ENCODE results near the gene RNGTT. TPM values are rescaled to one million over a fixed set of nuclear protein-coding genes. Genes with fewer than 3 reads are reported as not detected.
"Not testable (repeated sequence)": the region's sequence is repeated elsewhere in the genome, so short reads cannot be mapped to it uniquely, and the experiment has no call there.

RNGTT gene
- polyA plus RNA-seq, 1 donor: 9.6 TPM

GRCh38 chr6:88997327-88997726 is 33.9 kb upstream of the RNGTT start:
- Histone ChIP-seq H3K4me1 (ENCODE audit: control insufficient read depth, insufficient read depth, low read length) (no peaks in the 10 kb centered on the region), H3K9me3 (ENCODE audit: control insufficient read depth, low read depth, low read length) (no peaks in the 10 kb centered on the region), H3K27ac (ENCODE audit: low read length) (no peak overlapping the region), H3K36me3 (ENCODE audit: control insufficient read depth, insufficient read depth, low read length) (no peaks in the 10 kb centered on the region), H3K27me3 (ENCODE audit: control insufficient read depth, insufficient read depth, low read length) (no peaks in the 10 kb centered on the region), H3K4me3 (ENCODE audit: low read length) (no peak overlapping the region)
- DNase-seq: no peak
- WGBS (ENCODE audit: insufficient coverage, low lambda C conversion rate): 14% methylated on average over 1 of the region's 4 CpGs

- no CpG with 5 or more reads among the region's 1 CpG for WGBS (ENCODE audit: insufficient coverage, low lambda C conversion rate)
- H3K9me3 ChIP-seq (ENCODE audit: control insufficient read depth, low read depth, low read length): no peaks in the 10 kb centered on the region
- no peaks in the 10 kb centered on the region for H3K36me3 ChIP-seq (ENCODE audit: control insufficient read depth, insufficient read depth, low read length)
- H3K27ac ChIP-seq (ENCODE audit: low read length): no peak overlapping the region
- DNase-seq: no peak
- no peaks in the 10 kb centered on the region for H3K27me3 ChIP-seq (ENCODE audit: control insufficient read depth, insufficient read depth, low read length)
- no peaks in the 10 kb centered on the region for H3K4me1 ChIP-seq (ENCODE audit: control insufficient read depth, insufficient read depth, low read length)
- no peak overlapping the region for H3K4me3 ChIP-seq (ENCODE audit: low read length)
These were observed 29.5 kb upstream of the RNGTT start for GRCh38 chr6:88992741-88993552.

DNA sequence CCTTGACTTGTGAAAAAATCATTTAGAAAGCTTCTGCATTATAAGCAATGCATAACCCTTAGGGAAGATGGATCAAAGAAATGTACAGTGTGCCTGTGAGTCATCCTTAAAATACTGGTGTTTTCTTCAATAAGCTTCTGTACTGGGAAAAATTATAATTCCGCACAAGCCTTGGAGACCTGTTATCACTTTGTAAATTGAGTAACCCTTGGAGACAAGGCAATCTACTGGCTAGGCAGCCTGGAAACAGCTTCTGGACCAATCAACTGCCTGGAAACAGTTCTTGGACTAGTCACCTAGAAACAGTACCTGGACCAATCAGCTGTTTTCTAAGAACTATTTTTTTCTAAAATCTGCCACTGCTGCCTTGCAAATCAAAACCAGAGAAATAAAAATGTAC is 25.8 kb upstream of the RNGTT start:
- Histone ChIP-seq H3K27ac (ENCODE audit: low read length) (no peak overlapping the region), H3K27me3 (ENCODE audit: control insufficient read depth, insufficient read depth, low read length) (no peaks in the 10 kb centered on the region), H3K4me1 (ENCODE audit: control insufficient read depth, insufficient read depth, low read length) (no peaks in the 10 kb centered on the region), H3K9me3 (ENCODE audit: control insufficient read depth, low read depth, low read length) (no peaks in the 10 kb centered on the region), H3K36me3 (ENCODE audit: control insufficient read depth, insufficient read depth, low read length) (no peaks in the 10 kb centered on the region), H3K4me3 (ENCODE audit: low read length) (no peak overlapping the region)
- peak; percentile 26 to 59 for DNase-seq
- WGBS (ENCODE audit: insufficient coverage, low lambda C conversion rate): no CpG with 5 or more reads among the region's 1 CpG

- no peak for DNase-seq
- H3K27ac ChIP-seq (ENCODE audit: low read length): no peak overlapping the region
- no peaks in the 10 kb centered on the region for H3K9me3 ChIP-seq (ENCODE audit: control insufficient read depth, low read depth, low read length)
- H3K27me3 ChIP-seq (ENCODE audit: control insufficient read depth, insufficient read depth, low read length): no peaks in the 10 kb centered on the region
- WGBS (ENCODE audit: insufficient coverage, low lambda C conversion rate): no CpG with 5 or more reads among the region's 2 CpGs
- no peaks in the 10 kb centered on the region for H3K36me3 ChIP-seq (ENCODE audit: control insufficient read depth, insufficient read depth, low read length)
- H3K4me3 ChIP-seq (ENCODE audit: low read length): no peak overlapping the region
- H3K4me1 ChIP-seq (ENCODE audit: control insufficient read depth, insufficient read depth, low read length): no peaks in the 10 kb centered on the region
These were observed 24.5 kb upstream of the RNGTT start for GRCh38 chr6:88987922-88988321.

DNA sequence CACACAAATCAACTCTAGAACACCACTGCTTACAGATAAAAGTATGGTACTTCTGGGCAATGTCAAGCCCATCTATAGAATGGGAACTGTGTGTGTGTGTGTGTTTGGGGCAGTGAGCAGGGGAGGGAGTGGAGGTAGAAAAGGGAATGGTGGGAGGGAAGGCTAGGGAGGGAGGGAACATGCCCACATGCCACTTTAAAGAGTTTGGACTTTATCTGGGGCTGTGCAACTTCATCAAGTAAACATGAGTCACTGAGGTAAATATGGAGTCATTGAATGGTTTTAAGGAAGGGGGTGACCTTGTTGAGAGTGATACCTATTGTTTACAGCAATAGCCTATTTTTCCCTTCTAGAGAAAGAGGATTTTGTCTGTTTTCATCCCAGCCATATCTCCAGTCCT is 22.5 kb upstream of the RNGTT start:
- Histone ChIP-seq H3K36me3 (ENCODE audit: control insufficient read depth, insufficient read depth, low read length) (no peaks in the 10 kb centered on the region), H3K4me1 (ENCODE audit: control insufficient read depth, insufficient read depth, low read length) (no peaks in the 10 kb centered on the region), H3K27ac (ENCODE audit: low read length) (no peak overlapping the region), H3K27me3 (ENCODE audit: control insufficient read depth, insufficient read depth, low read length) (no peaks in the 10 kb centered on the region), H3K4me3 (ENCODE audit: low read length) (no peak overlapping the region), H3K9me3 (ENCODE audit: control insufficient read depth, low read depth, low read length) (no peaks in the 10 kb centered on the region)
- DNase-seq: no peak

GRCh38 chr6:88984606-88985005 is 21.2 kb upstream of the RNGTT start:
- WGBS (ENCODE audit: insufficient coverage, low lambda C conversion rate): no CpG with 5 or more reads among the region's 5 CpGs
- H3K27ac ChIP-seq (ENCODE audit: low read length): no peak overlapping the region
- H3K27me3 ChIP-seq (ENCODE audit: control insufficient read depth, insufficient read depth, low read length): no peaks in the 10 kb centered on the region
- no peaks in the 10 kb centered on the region for H3K9me3 ChIP-seq (ENCODE audit: control insufficient read depth, low read depth, low read length)
- no peaks in the 10 kb centered on the region for H3K4me1 ChIP-seq (ENCODE audit: control insufficient read depth, insufficient read depth, low read length)
- DNase-seq: no peak
- H3K4me3 ChIP-seq (ENCODE audit: low read length): no peak overlapping the region
- H3K36me3 ChIP-seq (ENCODE audit: control insufficient read depth, insufficient read depth, low read length): no peaks in the 10 kb centered on the region

DNA sequence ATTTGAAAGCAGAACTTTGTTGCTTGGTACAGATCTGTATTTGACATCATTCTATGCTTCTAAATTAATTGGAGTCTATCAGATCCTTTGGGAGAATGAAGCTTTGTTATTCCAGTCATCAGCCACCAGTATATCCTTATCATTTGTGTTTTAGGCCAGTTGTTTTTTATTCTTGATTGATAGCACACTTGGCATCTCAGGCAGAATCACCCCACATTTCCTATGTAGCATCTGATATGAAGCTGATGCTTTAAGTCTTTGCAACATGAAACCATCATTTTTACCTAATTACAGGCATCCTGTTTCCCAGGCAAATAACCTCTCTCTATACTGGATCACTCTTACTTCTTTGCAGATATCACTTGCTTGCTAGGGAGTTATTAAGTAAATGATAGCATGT is 20.7 kb upstream of the RNGTT start:
- no peak overlapping the region for H3K4me3 ChIP-seq (ENCODE audit: low read length)
- no peak for DNase-seq
- no peak overlapping the region for H3K27ac ChIP-seq (ENCODE audit: low read length)
- H3K27me3 ChIP-seq (ENCODE audit: control insufficient read depth, insufficient read depth, low read length): no peaks in the 10 kb centered on the region
- H3K36me3 ChIP-seq (ENCODE audit: control insufficient read depth, insufficient read depth, low read length): no peaks in the 10 kb centered on the region
- H3K9me3 ChIP-seq (ENCODE audit: control insufficient read depth, low read depth, low read length): no peaks in the 10 kb centered on the region
- H3K4me1 ChIP-seq (ENCODE audit: control insufficient read depth, insufficient read depth, low read length): no peaks in the 10 kb centered on the region

GRCh38 chr6:88983532-88983931 is 20.1 kb upstream of the RNGTT start:
- no peaks in the 10 kb centered on the region for H3K27me3 ChIP-seq (ENCODE audit: control insufficient read depth, insufficient read depth, low read length)
- no CpG with 5 or more reads among the region's 4 CpGs for WGBS (ENCODE audit: insufficient coverage, low lambda C conversion rate)
- no peak overlapping the region for H3K4me3 ChIP-seq (ENCODE audit: low read length)
- no peaks in the 10 kb centered on the region for H3K9me3 ChIP-seq (ENCODE audit: control insufficient read depth, low read depth, low read length)
- H3K36me3 ChIP-seq (ENCODE audit: control insufficient read depth, insufficient read depth, low read length): no peaks in the 10 kb centered on the region
- peak in 1 of 2 donors; percentile 16 for DNase-seq
- H3K27ac ChIP-seq (ENCODE audit: low read length): no peak overlapping the region
- no peaks in the 10 kb centered on the region for H3K4me1 ChIP-seq (ENCODE audit: control insufficient read depth, insufficient read depth, low read length)

DNA sequence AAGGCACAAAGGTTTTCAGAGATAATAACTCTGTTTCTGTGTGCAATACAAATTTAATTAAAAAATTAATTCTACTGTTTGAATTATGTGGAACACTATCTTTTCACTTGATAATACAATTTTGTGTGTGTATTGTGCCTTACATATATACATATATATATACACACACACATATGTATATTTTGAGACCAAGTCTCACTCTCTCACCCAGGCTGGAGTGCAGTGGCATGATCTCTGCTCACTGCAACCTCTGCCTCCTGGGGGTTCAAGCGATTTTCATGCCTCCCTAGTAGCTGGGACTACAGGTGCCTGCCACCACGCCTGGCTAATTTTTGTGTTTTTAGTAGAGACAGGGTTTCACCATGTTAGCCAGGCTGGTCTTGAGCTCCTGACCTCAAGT is 19.7 kb upstream of the RNGTT start:
- no CpG with 5 or more reads among the region's 2 CpGs for WGBS (ENCODE audit: insufficient coverage, low lambda C conversion rate)
- H3K4me3 ChIP-seq (ENCODE audit: low read length); H3K27ac ChIP-seq (ENCODE audit: low read length); H3K36me3 ChIP-seq (ENCODE audit: control insufficient read depth, insufficient read depth, low read length); H3K4me1 ChIP-seq (ENCODE audit: control insufficient read depth, insufficient read depth, low read length); H3K9me3 ChIP-seq (ENCODE audit: control insufficient read depth, low read depth, low read length); H3K27me3 ChIP-seq (ENCODE audit: control insufficient read depth, insufficient read depth, low read length); DNase-seq: not testable (repeated sequence)

GRCh38 chr6:88982720-88983119 is 19.3 kb upstream of the RNGTT start:
- Histone ChIP-seq H3K4me3 (ENCODE audit: low read length) (no peak overlapping the region), H3K27me3 (ENCODE audit: control insufficient read depth, insufficient read depth, low read length) (no peaks in the 10 kb centered on the region), H3K9me3 (ENCODE audit: control insufficient read depth, low read depth, low read length) (no peaks in the 10 kb centered on the region), H3K27ac (ENCODE audit: low read length) (no peak overlapping the region), H3K36me3 (ENCODE audit: control insufficient read depth, insufficient read depth, low read length) (no peaks in the 10 kb centered on the region), H3K4me1 (ENCODE audit: control insufficient read depth, insufficient read depth, low read length) (no peaks in the 10 kb centered on the region)
- WGBS (ENCODE audit: insufficient coverage, low lambda C conversion rate): no CpG with 5 or more reads among the region's 2 CpGs
- DNase-seq: peak; percentile 26 to 47

DNA sequence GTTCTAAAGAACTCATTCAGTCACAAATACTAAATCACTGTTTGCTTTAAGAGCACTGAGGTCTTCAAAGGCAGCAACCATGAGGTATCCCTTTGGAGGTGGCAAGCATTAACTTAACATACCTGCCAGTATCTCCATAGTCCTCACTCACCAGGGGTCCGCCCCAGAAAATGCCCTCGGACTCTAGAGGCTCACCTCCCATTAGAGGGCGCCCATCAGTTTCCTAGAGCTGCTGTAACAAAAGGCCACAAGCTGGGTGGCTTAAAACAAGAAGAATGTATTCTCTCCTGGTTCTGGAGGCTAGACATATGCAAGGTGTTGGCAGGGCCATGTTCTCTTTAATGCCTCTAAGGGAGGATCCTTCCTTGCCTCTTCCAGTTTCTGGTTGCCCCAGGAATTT is 12.0 kb upstream of the RNGTT start:
- Histone ChIP-seq H3K27ac (ENCODE audit: low read length) (no peak overlapping the region), H3K36me3 (ENCODE audit: control insufficient read depth, insufficient read depth, low read length) (no peaks in the 10 kb centered on the region), H3K4me3 (ENCODE audit: low read length) (no peak overlapping the region), H3K9me3 (ENCODE audit: control insufficient read depth, low read depth, low read length) (no peaks in the 10 kb centered on the region), H3K27me3 (ENCODE audit: control insufficient read depth, insufficient read depth, low read length) (no peaks in the 10 kb centered on the region), H3K4me1 (ENCODE audit: control insufficient read depth, insufficient read depth, low read length) (no peaks in the 10 kb centered on the region)
- DNase-seq: no peak
- no CpG with 5 or more reads among the region's 3 CpGs for WGBS (ENCODE audit: insufficient coverage, low lambda C conversion rate)
